ENCODE data around the gene VWA1.
A peak's percentile ranks its signal among the peaks of the same experiment; 100 is the strongest.

GRCh38 chr1:1430114-1430982 lies 5.1 kb upstream of the VWA1 start:
- no peak for TF ChIP-seq EZH2phosphoT487 (IDR thresholded peaks at IDR 0.05; ENCODE audit: unreplicated experiment)
- no peak for TF ChIP-seq REST (IDR thresholded peaks at IDR 0.05; ENCODE audit: unreplicated experiment)
- TF ChIP-seq POLR2AphosphoS5 (IDR thresholded peaks at IDR 0.05; ENCODE audit: low read depth) = no peak
- no peak for TF ChIP-seq CREB1 (CRISPR knock-in tag; IDR thresholded peaks at IDR 0.05; ENCODE audit: low read depth)
- peak; percentile 9 to 32; a peak in 1 of 4 replicates for TF ChIP-seq CTCF (conservative IDR thresholded peaks at IDR 0.05; ENCODE audit: low read depth in 2 of 2)
- no peak for TF ChIP-seq STAT1 (IDR thresholded peaks at IDR 0.05; ENCODE audit: unreplicated experiment)
- TF ChIP-seq EZH2 (IDR thresholded peaks at IDR 0.05; ENCODE audit: low read depth, unreplicated experiment) = no peak
- TF ChIP-seq NANOG (IDR thresholded peaks at IDR 0.05; ENCODE audit: borderline replicate concordance) = no peak
- no peak for TF ChIP-seq JUNB (IDR thresholded peaks at IDR 0.05; ENCODE audit: unreplicated experiment)
